GM12801 (cell line): ENCODE results near the gene MLXIP.

ENCODE experiments used
- TF ChIP-seq, protein P1 (sequence below): IDR thresholded peaks from one replicate; pipeline ENCODE4 v1.5.1; 2011; ENCODE audit warnings: control low read depth; ENCODE audit not compliant: insufficient read length; ENCODE audit errors: extremely low read depth

The MLXIP gene

DNA sequence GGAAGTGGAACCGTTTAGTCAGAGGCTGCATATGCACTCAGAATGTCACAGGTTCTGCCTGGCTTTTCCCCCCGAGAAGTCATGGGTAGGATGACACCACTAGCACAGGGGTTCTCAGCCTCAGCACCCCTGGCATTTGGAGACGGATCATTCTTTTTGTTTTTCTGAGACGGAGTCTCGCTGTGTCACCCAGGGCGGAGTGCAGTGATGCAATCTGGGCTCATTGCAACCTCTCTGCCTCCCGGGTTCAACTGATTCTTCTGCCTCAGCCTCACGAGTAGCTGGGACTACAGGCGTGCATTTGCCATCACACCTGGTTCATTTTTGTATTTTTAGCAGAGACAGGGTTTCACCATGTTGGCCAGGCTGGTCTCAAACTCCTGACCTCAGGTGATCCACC, 28.7 kb upstream of the MLXIP start:
- TF ChIP-seq, protein P1, sequence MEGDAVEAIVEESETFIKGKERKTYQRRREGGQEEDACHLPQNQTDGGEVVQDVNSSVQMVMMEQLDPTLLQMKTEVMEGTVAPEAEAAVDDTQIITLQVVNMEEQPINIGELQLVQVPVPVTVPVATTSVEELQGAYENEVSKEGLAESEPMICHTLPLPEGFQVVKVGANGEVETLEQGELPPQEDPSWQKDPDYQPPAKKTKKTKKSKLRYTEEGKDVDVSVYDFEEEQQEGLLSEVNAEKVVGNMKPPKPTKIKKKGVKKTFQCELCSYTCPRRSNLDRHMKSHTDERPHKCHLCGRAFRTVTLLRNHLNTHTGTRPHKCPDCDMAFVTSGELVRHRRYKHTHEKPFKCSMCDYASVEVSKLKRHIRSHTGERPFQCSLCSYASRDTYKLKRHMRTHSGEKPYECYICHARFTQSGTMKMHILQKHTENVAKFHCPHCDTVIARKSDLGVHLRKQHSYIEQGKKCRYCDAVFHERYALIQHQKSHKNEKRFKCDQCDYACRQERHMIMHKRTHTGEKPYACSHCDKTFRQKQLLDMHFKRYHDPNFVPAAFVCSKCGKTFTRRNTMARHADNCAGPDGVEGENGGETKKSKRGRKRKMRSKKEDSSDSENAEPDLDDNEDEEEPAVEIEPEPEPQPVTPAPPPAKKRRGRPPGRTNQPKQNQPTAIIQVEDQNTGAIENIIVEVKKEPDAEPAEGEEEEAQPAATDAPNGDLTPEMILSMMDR, result no peak

- TF ChIP-seq, protein P1, result no peak
Observed at GRCh38 chr12:122050706-122051105, 27.9 kb upstream of the MLXIP start.

- TF ChIP-seq, protein P1, result no peak
Observed at GRCh38 chr12:122051231-122051876, 27.2 kb upstream of the MLXIP start.

DNA sequence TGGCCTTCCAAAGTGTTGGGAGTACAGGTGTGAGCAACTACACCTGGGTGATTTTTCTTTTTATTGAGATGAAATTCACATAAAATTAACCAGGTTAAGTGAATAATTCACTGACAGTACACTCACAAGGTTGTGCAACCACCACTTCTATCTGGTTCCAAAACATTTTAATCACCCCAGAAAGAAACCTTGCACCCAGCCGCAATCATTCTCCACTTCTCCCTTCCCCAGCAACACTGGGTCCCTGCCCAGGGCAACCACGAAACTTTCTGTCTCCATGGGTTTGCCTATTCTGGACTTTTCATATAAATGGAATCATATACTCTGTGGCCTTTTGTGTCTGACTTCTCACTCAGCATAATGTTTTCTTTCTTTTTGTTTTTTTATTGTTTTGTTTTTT, 26.3 kb upstream of the MLXIP start:
- TF ChIP-seq, protein P1, result no peak

- TF ChIP-seq, protein P1, result no peak
Observed at GRCh38 chr12:122054842-122055520, 23.6 kb upstream of the MLXIP start.

- TF ChIP-seq, protein P1, result no peak
Observed at GRCh38 chr12:122057007-122057735, 21.4 kb upstream of the MLXIP start.

DNA sequence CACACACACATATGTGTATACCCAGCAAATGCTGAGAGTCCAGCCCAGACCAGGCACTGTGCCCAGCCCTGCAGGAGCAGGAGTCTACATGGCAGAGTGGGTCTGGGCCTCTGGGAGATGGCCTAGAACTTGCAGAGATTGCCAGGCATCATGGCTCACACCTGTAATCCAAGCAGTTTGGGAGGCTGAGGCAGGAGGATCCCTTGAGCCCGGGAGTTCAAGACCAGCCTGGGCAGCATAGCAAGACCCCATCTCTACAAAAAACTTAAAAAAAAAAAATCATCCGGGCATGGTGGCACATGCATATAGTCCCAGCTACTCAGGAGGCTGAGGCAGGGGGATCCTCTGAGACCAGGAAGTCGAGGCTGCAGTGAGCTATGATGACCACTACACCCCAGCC, 20.8 kb upstream of the MLXIP start:
- TF ChIP-seq, protein P1, result no peak
